ENCODE measurements around the gene SIAH1.

Gene SIAH1

GRCh38 chr16:48393485-48394354 lies 8.5 kb upstream of the SIAH1 start:
- no peak overlapping the region for H3K27ac ChIP-seq (ENCODE audit: low read depth in 2 of 2, low read length in 2 of 2)
- H3K27me3 ChIP-seq (ENCODE audit: control insufficient read depth in 2 of 2, insufficient read depth in 2 of 2, low read length in 2 of 2), result no peaks in the 10 kb centered on the region
- no peaks in the 10 kb centered on the region for H3K4me1 ChIP-seq (ENCODE audit: control insufficient read depth in 2 of 2, insufficient read depth in 2 of 2, low read length in 2 of 2)
- H3K9ac ChIP-seq (ENCODE audit: low read depth in 1 of 2, low read length in 2 of 2), result no peak overlapping the region
- no peaks in the 10 kb centered on the region for H3K9me3 ChIP-seq (ENCODE audit: control insufficient read depth in 2 of 2, low read length in 2 of 2)
- no peak overlapping the region for H3K4me3 ChIP-seq (ENCODE audit: low read length in 2 of 2)
- no peaks in the 10 kb centered on the region for H3K36me3 ChIP-seq (ENCODE audit: control insufficient read depth in 2 of 2, insufficient read depth in 2 of 2, low read length in 2 of 2)

GRCh38 chr16:48392407-48392806 lies 7.2 kb upstream of the SIAH1 start:
- H3K9me3 ChIP-seq (ENCODE audit: control insufficient read depth in 2 of 2, low read length in 2 of 2), result no peaks in the 10 kb centered on the region
- H3K27me3 ChIP-seq (ENCODE audit: control insufficient read depth in 2 of 2, insufficient read depth in 2 of 2, low read length in 2 of 2), result no peaks in the 10 kb centered on the region
- H3K36me3 ChIP-seq (ENCODE audit: control insufficient read depth in 2 of 2, insufficient read depth in 2 of 2, low read length in 2 of 2), result no peaks in the 10 kb centered on the region
- no peak overlapping the region for H3K4me3 ChIP-seq (ENCODE audit: low read length in 2 of 2)
- H3K27ac ChIP-seq (ENCODE audit: low read depth in 2 of 2, low read length in 2 of 2), result no peak overlapping the region
- no peak overlapping the region for H3K9ac ChIP-seq (ENCODE audit: low read depth in 1 of 2, low read length in 2 of 2)
- no peaks in the 10 kb centered on the region for H3K4me1 ChIP-seq (ENCODE audit: control insufficient read depth in 2 of 2, insufficient read depth in 2 of 2, low read length in 2 of 2)

- H3K36me3 ChIP-seq (ENCODE audit: control insufficient read depth in 2 of 2, insufficient read depth in 2 of 2, low read length in 2 of 2), result no peaks in the 10 kb centered on the region
- no peak overlapping the region for H3K4me3 ChIP-seq (ENCODE audit: low read length in 2 of 2)
- no peaks in the 10 kb centered on the region for H3K9me3 ChIP-seq (ENCODE audit: control insufficient read depth in 2 of 2, low read length in 2 of 2)
- no peak overlapping the region for H3K27ac ChIP-seq (ENCODE audit: low read depth in 2 of 2, low read length in 2 of 2)
- no peak overlapping the region for H3K9ac ChIP-seq (ENCODE audit: low read depth in 1 of 2, low read length in 2 of 2)
- H3K4me1 ChIP-seq (ENCODE audit: control insufficient read depth in 2 of 2, insufficient read depth in 2 of 2, low read length in 2 of 2), result peaks cover 6 to 13% of the 10 kb centered on the region in 2 donors
- no peaks in the 10 kb centered on the region for H3K27me3 ChIP-seq (ENCODE audit: control insufficient read depth in 2 of 2, insufficient read depth in 2 of 2, low read length in 2 of 2)
Measured at GRCh38 chr16:48386559-48387312, 1.5 kb upstream of the SIAH1 start.

- no peaks in the 10 kb centered on the region for H3K36me3 ChIP-seq (ENCODE audit: control insufficient read depth in 2 of 2, insufficient read depth in 2 of 2, low read length in 2 of 2)
Measured at GRCh38 chr16:48384520-48385252, 527 bp downstream of the SIAH1 start.

GRCh38 chr16:48383877-48384519 lies 1.2 kb downstream of the SIAH1 start:
- peak overlapping the region; percentile 89 to 98 for H3K27ac ChIP-seq (ENCODE audit: low read depth in 2 of 2, low read length in 2 of 2)
- H3K4me3 ChIP-seq (ENCODE audit: low read length in 2 of 2), result peak overlapping the region; percentile 76 to 96
- H3K9me3 ChIP-seq (ENCODE audit: control insufficient read depth in 2 of 2, low read length in 2 of 2), result no peaks in the 10 kb centered on the region
- H3K9ac ChIP-seq (ENCODE audit: low read depth in 1 of 2, low read length in 2 of 2), result peak overlapping the region; percentile 80 to 89
- peaks cover 13 to 17% of the 10 kb centered on the region in 2 donors for H3K4me1 ChIP-seq (ENCODE audit: control insufficient read depth in 2 of 2, insufficient read depth in 2 of 2, low read length in 2 of 2)
- no peaks in the 10 kb centered on the region for H3K36me3 ChIP-seq (ENCODE audit: control insufficient read depth in 2 of 2, insufficient read depth in 2 of 2, low read length in 2 of 2)
- H3K27me3 ChIP-seq (ENCODE audit: control insufficient read depth in 2 of 2, insufficient read depth in 2 of 2, low read length in 2 of 2), result no peaks in the 10 kb centered on the region

More at GRCh38 chr16:48384520-48385252, 527 bp downstream of the SIAH1 start:
- peak overlapping the region; percentile 80 to 95 for H3K9ac ChIP-seq (ENCODE audit: low read depth in 1 of 2, low read length in 2 of 2)
- peak overlapping the region; percentile 76 to 96 for H3K4me3 ChIP-seq (ENCODE audit: low read length in 2 of 2)
- H3K9me3 ChIP-seq (ENCODE audit: control insufficient read depth in 2 of 2, low read length in 2 of 2), result no peaks in the 10 kb centered on the region
- peak overlapping the region; percentile 98 to 99 for H3K27ac ChIP-seq (ENCODE audit: low read depth in 2 of 2, low read length in 2 of 2)
- peaks cover 12 to 14% of the 10 kb centered on the region in 2 donors for H3K4me1 ChIP-seq (ENCODE audit: control insufficient read depth in 2 of 2, insufficient read depth in 2 of 2, low read length in 2 of 2)
- H3K27me3 ChIP-seq (ENCODE audit: control insufficient read depth in 2 of 2, insufficient read depth in 2 of 2, low read length in 2 of 2), result no peaks in the 10 kb centered on the region

- no peaks in the 10 kb centered on the region for H3K9me3 ChIP-seq (ENCODE audit: control insufficient read depth in 2 of 2, low read length in 2 of 2)
- peak overlapping the region; percentile 89 to 98 for H3K27ac ChIP-seq (ENCODE audit: low read depth in 2 of 2, low read length in 2 of 2)
- peak overlapping the region; percentile 76 to 96 for H3K4me3 ChIP-seq (ENCODE audit: low read length in 2 of 2)
- no peaks in the 10 kb centered on the region for H3K36me3 ChIP-seq (ENCODE audit: control insufficient read depth in 2 of 2, insufficient read depth in 2 of 2, low read length in 2 of 2)
- H3K27me3 ChIP-seq (ENCODE audit: control insufficient read depth in 2 of 2, insufficient read depth in 2 of 2, low read length in 2 of 2), result no peaks in the 10 kb centered on the region
- H3K4me1 ChIP-seq (ENCODE audit: control insufficient read depth in 2 of 2, insufficient read depth in 2 of 2, low read length in 2 of 2), result peaks cover 16 to 17% of the 10 kb centered on the region in 2 donors
- H3K9ac ChIP-seq (ENCODE audit: low read depth in 1 of 2, low read length in 2 of 2), result peak overlapping the region; percentile 80 to 89
Measured at GRCh38 chr16:48383009-48383876, 2.0 kb downstream of the SIAH1 start.

GRCh38 chr16:48382131-48382530 lies 3.1 kb downstream of the SIAH1 start:
- no peaks in the 10 kb centered on the region for H3K27me3 ChIP-seq (ENCODE audit: control insufficient read depth in 2 of 2, insufficient read depth in 2 of 2, low read length in 2 of 2)
- H3K9ac ChIP-seq (ENCODE audit: low read depth in 1 of 2, low read length in 2 of 2), result no peak overlapping the region
- H3K4me1 ChIP-seq (ENCODE audit: control insufficient read depth in 2 of 2, insufficient read depth in 2 of 2, low read length in 2 of 2), result peaks cover 16 to 17% of the 10 kb centered on the region in 2 donors
- no peak overlapping the region for H3K4me3 ChIP-seq (ENCODE audit: low read length in 2 of 2)
- H3K36me3 ChIP-seq (ENCODE audit: control insufficient read depth in 2 of 2, insufficient read depth in 2 of 2, low read length in 2 of 2), result no peaks in the 10 kb centered on the region
- no peaks in the 10 kb centered on the region for H3K9me3 ChIP-seq (ENCODE audit: control insufficient read depth in 2 of 2, low read length in 2 of 2)
- no peak overlapping the region for H3K27ac ChIP-seq (ENCODE audit: low read depth in 2 of 2, low read length in 2 of 2)

- H3K9ac ChIP-seq (ENCODE audit: low read depth in 1 of 2, low read length in 2 of 2), result no peak overlapping the region
- H3K9me3 ChIP-seq (ENCODE audit: control insufficient read depth in 2 of 2, low read length in 2 of 2), result no peaks in the 10 kb centered on the region
- peaks cover 16 to 17% of the 10 kb centered on the region in 2 donors for H3K4me1 ChIP-seq (ENCODE audit: control insufficient read depth in 2 of 2, insufficient read depth in 2 of 2, low read length in 2 of 2)
- H3K27ac ChIP-seq (ENCODE audit: low read depth in 2 of 2, low read length in 2 of 2), result no peak overlapping the region
- no peak overlapping the region for H3K4me3 ChIP-seq (ENCODE audit: low read length in 2 of 2)
- no peaks in the 10 kb centered on the region for H3K36me3 ChIP-seq (ENCODE audit: control insufficient read depth in 2 of 2, insufficient read depth in 2 of 2, low read length in 2 of 2)
- H3K27me3 ChIP-seq (ENCODE audit: control insufficient read depth in 2 of 2, insufficient read depth in 2 of 2, low read length in 2 of 2), result no peaks in the 10 kb centered on the region
Measured at GRCh38 chr16:48381201-48381600, 4.0 kb downstream of the SIAH1 start.

- Histone ChIP-seq H3K27ac (ENCODE audit: low read depth in 2 of 2, low read length in 2 of 2) (no peak overlapping the region), H3K9ac (ENCODE audit: low read depth in 1 of 2, low read length in 2 of 2) (no peak overlapping the region), H3K4me3 (ENCODE audit: low read length in 2 of 2) (no peak overlapping the region), H3K9me3 (ENCODE audit: control insufficient read depth in 2 of 2, low read length in 2 of 2) (no peaks in the 10 kb centered on the region), H3K27me3 (ENCODE audit: control insufficient read depth in 2 of 2, insufficient read depth in 2 of 2, low read length in 2 of 2) (no peaks in the 10 kb centered on the region), H3K4me1 (ENCODE audit: control insufficient read depth in 2 of 2, insufficient read depth in 2 of 2, low read length in 2 of 2) (peaks cover 13 to 25% of the 10 kb centered on the region in 2 donors), H3K36me3 (ENCODE audit: control insufficient read depth in 2 of 2, insufficient read depth in 2 of 2, low read length in 2 of 2) (no peaks in the 10 kb centered on the region)
Measured at GRCh38 chr16:48378836-48379235, 6.4 kb downstream of the SIAH1 start.

Measured in mucosa of rectum (tissue), 2 donors.